Lower lobe of right lung (tissue), 2 donors: ENCODE results near the gene H1-8. TPM values are rescaled to one million over a fixed set of nuclear protein-coding genes. Genes with fewer than 3 reads are reported as not detected.

ENCODE experiments used
- ATAC-seq, 2 donors: fragments of 200-7000 bp; cut with Tn5 transposase; one replicate each; pipeline ENCODE4 v1.9.1; 2020 to 2022; ENCODE audit warnings: mild to moderate bottlenecking in 2 of 2, moderate library complexity in 2 of 2
- DNase-seq: peaks from one replicate; pipeline ENCODE4 v3.0.0-alpha.2; 2020
- H3K27ac ChIP-seq: fragments of 200-600 bp; one replicate; pipeline ENCODE4 v1.8.0; 2022
- H3K27me3 ChIP-seq: fragments of 200-600 bp; one replicate; pipeline ENCODE4 v1.8.0; 2022; ENCODE audit warnings: low read depth
- H3K36me3 ChIP-seq: fragments of 200-600 bp; one replicate; pipeline ENCODE4 v1.8.0; 2022; ENCODE audit warnings: mild to moderate bottlenecking
- H3K4me1 ChIP-seq: fragments of 200-600 bp; one replicate; pipeline ENCODE4 v1.8.0; 2022
- H3K4me3 ChIP-seq: fragments of 200-600 bp; one replicate; pipeline ENCODE4 v1.8.0; 2022; ENCODE audit warnings: mild to moderate bottlenecking
- H3K9me3 ChIP-seq: fragments of 200-600 bp; one replicate; pipeline ENCODE4 v1.8.0; 2022
- CTCF ChIP-seq: fragments of 200-600 bp; IDR thresholded peaks from one replicate; pipeline ENCODE4 v1.8.0; 2022; ENCODE audit warnings: antibody characterized with exemption, mild to moderate bottlenecking
- intact Hi-C: fragments of 100-400 bp; cut with DNase I; formaldehyde crosslinking; loops from one replicate; pipeline ENCODE4 v1.11.0; 2022
- total RNA-seq: library from RNA; stranded (reverse); fragmentation: NEBNext Ultra II Directional; extraction: Animal tissue kit (Norgen Biotek cat#: 25700); gene quantifications from one replicate; pipeline ENCODE4 v1.2.1, GENCODE V29; 2021
- donor health status: DM: no; HTN: yes; CAD: no; lungs with severe emphysema.

H1-8 gene
- total RNA-seq, 1 donor from 2014 or later: not detected

GRCh38 chr3:129518581-129518980, 24.4 kb upstream of the H1-8 start:
- no peak for DNase-seq
- Histone ChIP-seq H3K4me1 (no peaks in the 10 kb centered on the region), H3K27me3 (no peaks in the 10 kb centered on the region), H3K4me3 (no peak overlapping the region), H3K9me3 (no peaks in the 10 kb centered on the region), H3K36me3 (peaks cover 30% of the 10 kb centered on the region), H3K27ac (no peak overlapping the region)
- intact Hi-C loops: no loop called here
- TF ChIP-seq CTCF: no peak
- no peak for ATAC-seq

GRCh38 chr3:129519449-129519848, 23.5 kb upstream of the H1-8 start:
- H3K9me3 ChIP-seq: no peaks in the 10 kb centered on the region
- no peak for DNase-seq
- no peak for ATAC-seq
- H3K36me3 ChIP-seq: peaks cover 21% of the 10 kb centered on the region
- TF ChIP-seq CTCF: no peak
- no peaks in the 10 kb centered on the region for H3K4me1 ChIP-seq
- intact Hi-C loops: no loop called here
- no peaks in the 10 kb centered on the region for H3K27me3 ChIP-seq
- no peak overlapping the region for H3K27ac ChIP-seq
- H3K4me3 ChIP-seq: no peak overlapping the region

- no peak for ATAC-seq
- no peak for DNase-seq
- H3K9me3 ChIP-seq: no peaks in the 10 kb centered on the region
- intact Hi-C loops: no loop called here
- H3K27me3 ChIP-seq: no peaks in the 10 kb centered on the region
- H3K27ac ChIP-seq: no peak overlapping the region
- TF ChIP-seq CTCF: no peak
- peaks cover 15% of the 10 kb centered on the region for H3K36me3 ChIP-seq
- H3K4me3 ChIP-seq: no peak overlapping the region
- no peaks in the 10 kb centered on the region for H3K4me1 ChIP-seq
Observed at GRCh38 chr3:129519896-129520715, 22.9 kb upstream of the H1-8 start.

- intact Hi-C loops: no loop called here
Observed at GRCh38 chr3:129520960-129521359, 22.0 kb upstream of the H1-8 start.

GRCh38 chr3:129521611-129522010, 21.4 kb upstream of the H1-8 start:
- Histone ChIP-seq H3K4me1 (no peaks in the 10 kb centered on the region), H3K27ac (no peak overlapping the region), H3K9me3 (no peaks in the 10 kb centered on the region), H3K36me3 (peaks cover 15% of the 10 kb centered on the region), H3K4me3 (no peak overlapping the region), H3K27me3 (no peaks in the 10 kb centered on the region)
- intact Hi-C loops: no loop called here
- DNase-seq (no peak), ATAC-seq (no peak)
- no peak for TF ChIP-seq CTCF

More at GRCh38 chr3:129520960-129521359, 22.0 kb upstream of the H1-8 start:
- Histone ChIP-seq H3K27ac (no peak overlapping the region), H3K27me3 (no peaks in the 10 kb centered on the region), H3K4me1 (no peaks in the 10 kb centered on the region), H3K9me3 (no peaks in the 10 kb centered on the region), H3K36me3 (peaks cover 15% of the 10 kb centered on the region), H3K4me3 (no peak overlapping the region)
- TF ChIP-seq CTCF: no peak
- no peak for ATAC-seq
- DNase-seq: no peak
